ENCODE results near the gene KCNH6.

- TF ChIP-seq GATA3 (IDR thresholded peaks at IDR 0.05; ENCODE audit: low read depth, low read length) (no peak), GATA2 (IDR thresholded peaks at IDR 0.05; ENCODE audit: low read depth, low read length) (no peak)
Measured at GRCh38 chr17:63490858-63491400, 32.2 kb upstream of the KCNH6 start.
